Measurements from ENCODE around the gene MRNIP.

Gene MRNIP

DNA sequence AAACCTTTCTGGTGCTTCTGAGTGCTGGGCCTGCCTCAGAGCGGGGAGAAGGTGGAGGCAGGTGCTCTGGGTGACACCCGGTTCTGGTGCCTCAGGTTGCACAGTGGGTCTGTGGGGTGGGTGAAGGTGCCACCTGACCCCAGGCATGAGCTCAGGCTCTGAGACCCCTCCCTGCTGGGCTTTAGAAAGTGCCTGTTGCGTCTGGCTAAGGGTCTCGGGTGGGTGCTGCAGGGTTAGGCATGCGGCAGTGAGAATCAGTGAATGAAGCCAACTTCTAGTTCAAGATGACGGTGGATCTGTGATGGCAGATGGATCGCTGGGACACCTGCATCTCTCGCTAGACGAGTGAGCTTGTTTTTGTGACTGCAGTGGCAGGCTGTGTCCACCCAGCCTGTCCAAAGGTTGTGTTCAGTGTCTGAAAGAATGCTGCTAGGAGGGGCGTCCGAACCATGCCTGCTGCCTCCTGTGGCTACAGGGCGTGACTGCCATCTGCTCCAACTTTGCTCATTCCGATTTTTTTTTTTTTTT lies 32.9 kb downstream of the MRNIP start:
- no peak for DNase-seq (ENCODE audit: low read depth)
- no peak overlapping the region for H3K4me3 ChIP-seq (ENCODE audit: low read depth, low read length)
- peak; percentile 20 for TF ChIP-seq CTCF (conservative IDR thresholded peaks at IDR 0.05; ENCODE audit: low read depth, low read length)

- peak overlapping the region; percentile 97 for H3K4me3 ChIP-seq (ENCODE audit: low read depth, low read length)
- no peak for TF ChIP-seq CTCF (conservative IDR thresholded peaks at IDR 0.05; ENCODE audit: low read depth, low read length)
- no peak for DNase-seq (ENCODE audit: low read depth)
Observed at GRCh38 chr5:179824745-179825112, 33.9 kb downstream of the MRNIP start.

DNA sequence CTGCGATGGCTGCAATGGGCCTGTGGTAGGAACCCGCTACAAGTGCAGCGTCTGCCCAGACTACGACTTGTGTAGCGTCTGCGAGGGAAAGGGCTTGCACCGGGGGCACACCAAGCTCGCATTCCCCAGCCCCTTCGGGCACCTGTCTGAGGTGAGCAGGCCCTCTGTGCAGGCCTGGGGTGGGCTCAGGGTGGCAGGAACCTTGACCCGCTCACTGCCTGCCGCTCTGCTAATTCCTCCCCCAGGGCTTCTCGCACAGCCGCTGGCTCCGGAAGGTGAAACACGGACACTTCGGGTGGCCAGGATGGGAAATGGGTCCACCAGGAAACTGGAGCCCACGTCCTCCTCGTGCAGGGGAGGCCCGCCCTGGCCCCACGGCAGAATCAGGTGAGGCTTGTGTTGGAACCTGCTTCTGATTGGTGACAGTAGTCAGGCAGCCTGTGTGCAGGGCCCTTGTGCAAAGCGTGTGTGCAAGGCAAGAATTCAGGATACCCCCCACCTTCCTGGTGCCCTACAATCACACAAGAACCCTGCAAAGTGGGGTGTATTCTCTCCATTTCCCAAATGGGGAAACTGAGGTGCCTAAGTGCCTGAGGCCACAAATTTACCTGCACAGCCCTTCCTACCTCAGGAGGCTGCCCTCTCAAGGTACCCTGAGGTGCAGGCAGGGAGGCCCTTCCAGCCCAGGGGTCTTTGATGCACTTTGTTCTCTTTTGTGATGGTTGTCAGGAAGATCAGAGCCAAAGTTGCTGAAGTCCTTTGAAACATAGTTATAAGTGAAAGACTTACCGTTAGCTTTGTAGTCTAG lies 34.5 kb downstream of the MRNIP start:
- DNase-seq (ENCODE audit: low read depth) = no peak
- TF ChIP-seq CTCF (conservative IDR thresholded peaks at IDR 0.05; ENCODE audit: low read depth, low read length) = no peak

DNA sequence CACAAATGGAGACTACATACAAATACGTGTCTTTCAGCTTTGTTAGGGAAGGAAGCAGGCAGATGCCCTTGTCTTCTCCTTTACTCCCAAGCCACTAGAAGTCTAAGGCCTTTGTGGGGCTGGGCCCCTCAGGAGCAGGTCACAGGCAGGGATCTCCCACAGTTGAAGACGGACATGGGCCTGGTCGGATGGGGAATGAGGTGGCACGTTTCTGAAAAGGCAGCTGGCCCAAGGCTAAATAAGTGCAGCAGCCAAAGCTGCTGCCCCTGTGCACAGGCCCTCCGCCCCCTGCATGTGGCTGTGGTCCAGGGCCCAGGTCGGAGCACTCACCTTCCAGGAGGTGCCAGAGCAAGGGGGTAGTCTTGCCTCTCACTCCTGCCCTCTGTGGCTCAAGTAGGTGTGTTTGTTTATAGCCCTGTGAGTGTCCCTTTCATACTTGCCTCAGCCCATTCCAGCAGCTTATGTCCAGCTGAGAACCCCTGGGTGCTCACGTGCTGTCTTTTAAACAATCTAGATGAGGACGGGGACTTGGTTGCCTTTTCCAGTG lies 36.1 kb downstream of the MRNIP start:
- H3K4me3 ChIP-seq (ENCODE audit: low read depth, low read length) = peak overlapping the region; percentile 97
- TF ChIP-seq CTCF (conservative IDR thresholded peaks at IDR 0.05; ENCODE audit: low read depth, low read length) = no peak
- DNase-seq (ENCODE audit: low read depth) = no peak

More for the DNA sequence above, 34.5 kb downstream of the MRNIP start:
- peak overlapping the region; percentile 97 for H3K4me3 ChIP-seq (ENCODE audit: low read depth, low read length)

GRCh38 chr5:179822059-179822432 lies 36.6 kb downstream of the MRNIP start:
- peak overlapping the region; percentile 97 for H3K4me3 ChIP-seq (ENCODE audit: low read depth, low read length)
- TF ChIP-seq CTCF (conservative IDR thresholded peaks at IDR 0.05; ENCODE audit: low read depth, low read length) = no peak
- DNase-seq (ENCODE audit: low read depth) = no peak

DNA sequence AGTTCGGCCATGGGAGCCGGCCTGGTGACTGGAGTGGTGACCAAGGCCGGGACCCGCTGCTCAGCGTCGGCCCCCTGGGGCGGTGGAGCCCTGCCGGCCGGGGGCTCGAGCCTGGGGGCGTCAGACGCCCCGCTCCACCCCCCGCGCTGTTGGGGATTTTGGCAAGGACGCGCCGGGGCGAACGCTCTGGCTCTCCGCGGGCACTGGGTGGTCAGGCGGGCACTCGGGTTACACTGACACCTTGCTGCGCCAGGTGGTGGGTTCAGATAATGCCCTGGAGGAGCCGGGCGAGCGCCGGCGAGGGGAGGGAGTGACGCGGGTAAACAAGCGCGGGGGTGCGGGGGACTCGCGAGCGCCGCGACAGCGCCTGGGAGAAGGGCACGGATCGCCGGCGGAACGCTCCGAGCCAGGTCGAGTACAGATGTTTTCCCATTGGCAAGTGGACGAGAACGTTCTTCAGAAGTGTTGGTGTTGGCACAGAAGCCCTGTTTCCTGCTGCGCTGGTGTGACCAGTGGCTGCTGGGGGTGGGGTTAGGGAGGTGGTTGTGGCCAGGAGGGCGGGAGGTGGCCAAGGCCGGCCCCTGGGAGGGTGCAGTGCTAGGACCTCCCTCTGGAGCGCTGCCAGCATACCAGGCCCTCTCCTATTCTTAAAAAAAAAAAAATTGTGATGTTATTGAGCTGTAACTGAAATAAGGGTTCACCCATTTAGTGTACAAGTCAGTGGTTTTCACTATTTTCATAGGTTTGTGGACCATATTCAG lies 37.1 kb downstream of the MRNIP start:
- peak; percentile 99 for DNase-seq (ENCODE audit: low read depth)
- peak overlapping the region; percentile 97 for H3K4me3 ChIP-seq (ENCODE audit: low read depth, low read length)
- TF ChIP-seq CTCF (conservative IDR thresholded peaks at IDR 0.05; ENCODE audit: low read depth, low read length) = no peak
